Muscle of leg (tissue), 11 donors: ENCODE measurements around the gene APOM. TPM values are rescaled to one million over a fixed set of nuclear protein-coding genes. Genes with fewer than 3 reads are reported as not detected.

Experiments used
- DNase-seq: peaks from one replicate; pipeline ENCODE4 v3.0.0; 2013
- H3K27ac ChIP-seq: one replicate; pipeline ENCODE4 v1.5.1; 2013; ENCODE audit warnings: mild to moderate bottlenecking, low read length, control low read depth
- H3K27me3 ChIP-seq: one replicate; pipeline ENCODE4 v1.6.1; 2013; ENCODE audit warnings: low read length; ENCODE audit not compliant: control insufficient read depth, insufficient read depth
- H3K36me3 ChIP-seq: one replicate; pipeline ENCODE4 v1.6.1; 2013; ENCODE audit warnings: low read length; ENCODE audit not compliant: control insufficient read depth, insufficient read depth
- H3K4me1 ChIP-seq: one replicate; pipeline ENCODE4 v1.6.1; 2013; ENCODE audit warnings: low read length; ENCODE audit not compliant: control insufficient read depth, insufficient read depth
- H3K4me3 ChIP-seq: one replicate; pipeline ENCODE4 v1.5.1; 2013; ENCODE audit warnings: low read length, control low read depth
- H3K9me3 ChIP-seq: replicated peaks from 2 replicates; pipeline ENCODE4 v1.6.1; 2013; ENCODE audit warnings: low read depth, low read length; ENCODE audit not compliant: control insufficient read depth
- WGBS: methylation state at CpG from one replicate; pipeline ENCODE4 v1.1.5; 2013; ENCODE audit warnings: missing lambda C conversion rate; ENCODE audit not compliant: insufficient coverage; 5-methylcytosine and 5-hydroxymethylcytosine counted together
- polyA plus RNA-seq, 8 donors: library from polyadenylated mRNA; unstranded; fragments of 120-200 nt; gene quantifications; one replicate each; pipeline versions ENCODE4 v1.2.1 to v1.2.3, GENCODE V29; 2013; ENCODE audit warnings: inconsistent platforms in 1 of 8, low replicate concordance in 1 of 8; ENCODE audit not compliant: insufficient read length in 8 of 8, insufficient read depth in 1 of 8
- total RNA-seq: library from RNA; stranded (reverse); fragments of 120-200 nt; gene quantifications from one replicate; pipeline ENCODE4 v1.2.4, GENCODE V29; 2013

Gene APOM
- total and polyA plus RNA-seq, 9 donors, result 2.6 to 8.5 (median 4.1) TPM

- Histone ChIP-seq H3K4me1 (no peaks in the 10 kb centered on the region), H3K27ac (no peak overlapping the region), H3K36me3 (peaks cover 100% of the 10 kb centered on the region), H3K4me3 (no peak overlapping the region), H3K9me3 (no peaks in the 10 kb centered on the region), H3K27me3 (no peaks in the 10 kb centered on the region)
- 90% methylated on average over 8 of the region's 25 CpGs for WGBS
- no peak for DNase-seq
These were observed 25.3 kb upstream of the APOM start for GRCh38 chr6:31630177-31630934.

- Histone ChIP-seq H3K4me1 (no peaks in the 10 kb centered on the region), H3K4me3 (no peak overlapping the region), H3K27me3 (no peaks in the 10 kb centered on the region), H3K9me3 (no peaks in the 10 kb centered on the region), H3K27ac (no peak overlapping the region), H3K36me3 (peaks cover 100% of the 10 kb centered on the region)
- DNase-seq, result no peak
- 52% methylated on average over 12 of the region's 16 CpGs for WGBS
These were observed 24.5 kb upstream of the APOM start for GRCh38 chr6:31631209-31631608.

DNA sequence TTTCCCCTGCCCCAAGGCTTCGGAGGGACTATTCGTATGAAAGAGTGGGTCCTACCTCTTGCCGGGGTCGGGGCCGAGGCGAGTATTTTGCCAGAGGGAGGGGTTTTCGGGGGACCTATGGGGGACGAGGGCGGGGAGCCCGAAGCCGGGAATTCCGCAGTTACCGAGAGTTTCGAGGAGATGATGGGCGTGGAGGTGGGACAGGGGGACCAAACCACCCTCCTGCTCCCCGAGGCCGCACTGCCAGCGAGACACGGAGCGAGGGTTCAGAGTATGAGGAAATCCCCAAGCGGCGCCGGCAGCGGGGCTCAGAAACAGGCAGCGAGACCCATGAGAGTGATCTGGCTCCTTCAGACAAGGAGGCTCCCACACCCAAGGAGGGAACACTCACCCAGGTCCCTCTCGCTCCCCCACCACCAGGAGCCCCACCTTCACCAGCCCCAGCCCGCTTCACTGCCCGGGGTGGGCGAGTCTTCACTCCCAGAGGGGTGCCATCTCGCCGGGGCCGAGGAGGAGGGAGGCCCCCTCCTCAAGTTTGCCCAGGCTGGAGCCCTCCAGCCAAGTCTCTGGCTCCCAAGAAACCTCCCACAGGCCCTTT, 23.9 kb upstream of the APOM start:
- H3K27ac ChIP-seq, result no peak overlapping the region
- 75% methylated on average over 21 of the region's 32 CpGs for WGBS

DNA sequence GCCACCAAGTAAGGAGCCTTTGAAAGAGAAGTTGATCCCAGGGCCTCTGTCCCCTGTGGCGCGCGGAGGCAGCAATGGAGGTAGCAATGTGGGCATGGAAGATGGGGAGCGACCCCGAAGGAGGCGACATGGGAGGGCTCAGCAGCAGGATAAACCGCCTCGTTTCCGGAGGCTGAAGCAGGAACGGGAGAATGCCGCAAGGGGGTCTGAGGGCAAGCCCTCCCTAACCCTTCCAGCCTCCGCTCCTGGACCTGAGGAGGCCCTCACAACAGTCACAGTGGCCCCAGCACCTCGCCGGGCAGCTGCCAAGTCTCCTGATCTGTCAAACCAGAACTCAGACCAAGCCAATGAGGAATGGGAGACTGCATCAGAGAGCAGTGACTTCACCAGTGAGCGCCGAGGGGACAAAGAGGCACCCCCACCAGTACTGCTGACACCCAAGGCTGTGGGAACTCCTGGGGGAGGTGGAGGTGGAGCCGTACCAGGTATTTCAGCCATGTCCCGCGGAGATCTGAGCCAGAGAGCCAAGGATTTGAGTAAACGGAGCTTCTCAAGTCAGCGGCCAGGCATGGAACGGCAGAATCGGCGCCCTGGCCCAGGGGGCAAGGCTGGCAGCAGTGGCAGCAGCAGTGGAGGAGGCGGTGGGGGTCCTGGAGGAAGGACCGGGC, 23.3 kb upstream of the APOM start:
- peaks cover 100% of the 10 kb centered on the region for H3K36me3 ChIP-seq
- 85% methylated on average over 20 of the region's 26 CpGs for WGBS
- no peak for DNase-seq

More for the DNA sequence above, 23.9 kb upstream of the APOM start:
- H3K36me3 ChIP-seq, result peaks cover 100% of the 10 kb centered on the region
- H3K27me3 ChIP-seq, result no peaks in the 10 kb centered on the region
- peaks cover 2% of the 10 kb centered on the region for H3K4me1 ChIP-seq
- DNase-seq, result no peak
- H3K4me3 ChIP-seq, result no peak overlapping the region
- no peaks in the 10 kb centered on the region for H3K9me3 ChIP-seq

GRCh38 chr6:31633447-31633846, 22.2 kb upstream of the APOM start:
- H3K36me3 ChIP-seq, result peaks cover 97% of the 10 kb centered on the region
- H3K27ac ChIP-seq, result no peak overlapping the region
- WGBS, result 86% methylated on average over 1 of the region's 7 CpGs

More for the DNA sequence above, 23.3 kb upstream of the APOM start:
- Histone ChIP-seq H3K4me1 (peaks cover 8% of the 10 kb centered on the region), H3K27ac (no peak overlapping the region), H3K4me3 (no peak overlapping the region), H3K9me3 (no peaks in the 10 kb centered on the region), H3K27me3 (no peaks in the 10 kb centered on the region)

DNA sequence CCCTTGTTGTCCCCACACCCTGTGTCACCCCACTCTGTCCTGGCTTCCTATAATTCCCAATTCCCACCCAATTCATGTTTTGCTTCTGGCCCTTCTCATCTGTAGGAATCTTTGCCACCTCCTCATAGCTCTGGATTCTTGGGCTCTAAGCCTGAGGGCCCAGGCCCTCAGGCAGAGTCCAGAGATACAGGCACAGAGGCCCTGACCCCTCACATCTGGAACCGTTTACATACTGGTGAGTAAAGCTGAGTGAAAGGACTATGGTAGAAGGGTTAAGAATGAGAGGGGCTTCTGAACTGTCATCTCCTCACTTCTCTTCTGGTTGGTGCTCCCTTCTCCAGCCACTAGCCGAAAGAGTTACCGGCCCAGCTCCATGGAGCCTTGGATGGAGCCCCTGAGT, 21.6 kb upstream of the APOM start:
- no peaks in the 10 kb centered on the region for H3K27me3 ChIP-seq
- H3K27ac ChIP-seq, result no peak overlapping the region
- DNase-seq, result no peak
- peaks cover 8% of the 10 kb centered on the region for H3K4me1 ChIP-seq
- no peak overlapping the region for H3K4me3 ChIP-seq
- H3K9me3 ChIP-seq, result no peaks in the 10 kb centered on the region
- H3K36me3 ChIP-seq, result peaks cover 93% of the 10 kb centered on the region
- no CpG with 5 or more reads among the region's 3 CpGs for WGBS

More at GRCh38 chr6:31633447-31633846, 22.2 kb upstream of the APOM start:
- H3K4me1 ChIP-seq, result peaks cover 8% of the 10 kb centered on the region
- H3K27me3 ChIP-seq, result no peaks in the 10 kb centered on the region
- no peak for DNase-seq
- no peaks in the 10 kb centered on the region for H3K9me3 ChIP-seq
- H3K4me3 ChIP-seq, result no peak overlapping the region

GRCh38 chr6:31634969-31635575, 20.6 kb upstream of the APOM start:
- H3K4me3 ChIP-seq, result no peak overlapping the region
- H3K4me1 ChIP-seq, result peaks cover 12% of the 10 kb centered on the region
- H3K36me3 ChIP-seq, result peaks cover 93% of the 10 kb centered on the region
- no peaks in the 10 kb centered on the region for H3K27me3 ChIP-seq
- H3K27ac ChIP-seq, result no peak overlapping the region
- WGBS, result 88% methylated on average over 10 of the region's 11 CpGs
- H3K9me3 ChIP-seq, result no peaks in the 10 kb centered on the region
- DNase-seq, result no peak

DNA sequence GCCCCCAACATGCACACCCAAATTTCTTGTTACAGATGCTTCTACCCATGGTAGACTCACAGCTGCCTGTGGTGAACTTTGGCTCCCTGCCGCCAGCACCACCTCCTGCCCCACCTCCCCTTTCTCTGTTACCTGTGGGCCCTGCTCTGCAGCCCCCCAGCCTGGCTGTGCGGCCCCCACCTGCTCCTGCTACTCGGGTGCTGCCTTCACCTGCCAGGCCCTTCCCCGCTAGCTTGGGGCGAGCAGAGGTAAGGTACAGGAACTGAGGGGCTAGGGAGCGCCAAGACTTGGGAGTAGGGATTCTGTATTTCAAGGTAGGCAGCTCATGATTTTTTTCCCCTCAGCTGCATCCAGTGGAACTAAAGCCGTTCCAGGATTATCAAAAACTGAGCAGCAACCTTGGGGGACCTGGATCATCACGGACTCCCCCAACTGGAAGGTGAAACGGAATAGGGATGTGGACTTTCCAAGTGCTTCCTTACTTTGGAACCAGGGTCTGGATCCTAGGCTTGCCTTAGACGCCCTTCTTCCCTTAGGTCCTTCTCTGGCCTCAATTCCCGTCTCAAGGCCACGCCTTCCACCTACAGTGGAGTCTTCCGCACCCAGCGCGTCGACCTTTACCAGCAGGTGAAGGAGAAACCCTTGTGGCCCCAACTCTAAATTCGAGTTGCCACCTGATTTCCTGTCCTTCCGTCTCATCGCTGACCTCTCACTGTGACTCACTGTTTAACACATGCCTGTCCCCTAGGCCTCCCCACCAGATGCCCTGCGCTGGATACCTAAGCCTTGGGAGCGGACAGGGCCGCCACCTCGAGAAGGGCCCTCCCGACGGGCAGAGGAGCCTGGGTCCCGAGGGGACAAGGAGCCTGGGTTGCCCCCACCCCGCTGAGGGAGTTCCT, 18.7 kb upstream of the APOM start:
- no peaks in the 10 kb centered on the region for H3K9me3 ChIP-seq
- H3K27ac ChIP-seq, result no peak overlapping the region
- 76% methylated on average over 17 of the region's 27 CpGs for WGBS
- H3K4me3 ChIP-seq, result no peak overlapping the region
- peaks cover 93% of the 10 kb centered on the region for H3K36me3 ChIP-seq
- H3K4me1 ChIP-seq, result peaks cover 12% of the 10 kb centered on the region
- no peak for DNase-seq
- no peaks in the 10 kb centered on the region for H3K27me3 ChIP-seq

GRCh38 chr6:31639043-31639442, 16.7 kb upstream of the APOM start:
- Histone ChIP-seq H3K36me3 (peaks cover 92% of the 10 kb centered on the region), H3K4me1 (peaks cover 12% of the 10 kb centered on the region)
- 96% methylated on average over 3 of the region's 9 CpGs for WGBS

More at GRCh38 chr6:31639043-31639442, 16.7 kb upstream of the APOM start:
- H3K4me3 ChIP-seq, result no peak overlapping the region
- no peaks in the 10 kb centered on the region for H3K9me3 ChIP-seq
- H3K27me3 ChIP-seq, result no peaks in the 10 kb centered on the region
- no peak overlapping the region for H3K27ac ChIP-seq
- no peak for DNase-seq
